ENCODE data around the gene ASPM. TPM values are rescaled to one million over a fixed set of nuclear protein-coding genes. Genes with fewer than 3 reads are reported as not detected.

The ASPM gene
- total RNA-seq, 2 donors from 2014 or later: 9.1 to 20.1 TPM

DNA sequence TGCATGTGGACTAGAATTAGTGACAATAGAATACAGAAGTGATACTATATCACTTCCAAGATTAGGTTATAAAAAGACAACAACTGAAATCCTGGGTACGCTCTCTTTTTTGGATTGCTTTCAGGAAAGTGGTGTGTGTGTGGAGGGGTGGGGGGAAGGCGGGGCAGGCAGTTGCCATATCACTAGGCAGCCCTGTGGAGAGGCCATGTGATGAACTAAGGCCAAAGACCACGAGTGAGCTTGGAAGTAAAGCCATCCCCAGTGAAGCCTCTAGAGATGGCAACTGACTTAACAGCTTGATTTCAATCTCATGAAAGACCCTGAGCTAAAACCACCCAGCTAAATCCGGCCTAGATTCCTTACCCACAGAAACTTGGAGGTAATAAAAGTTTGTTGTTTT is 6.2 kb upstream of the ASPM start:
- no peak for DNase-seq
- TF ChIP-seq CTCF (IDR thresholded peaks at IDR 0.05): no peak
- H3K9me3 ChIP-seq: no peaks in the 10 kb centered on the region
- intact Hi-C loops (cut with DNase I): no loop called here
- no peaks in the 10 kb centered on the region for H3K36me3 ChIP-seq
- no peaks in the 10 kb centered on the region for H3K27me3 ChIP-seq
- no peaks in the 10 kb centered on the region for H3K4me1 ChIP-seq
- no peak overlapping the region for H3K9ac ChIP-seq (ENCODE audit: low read depth in 2 of 2, low read length in 2 of 2)
- H3K27ac ChIP-seq: no peak overlapping the region
- no peak overlapping the region for H3K4me3 ChIP-seq

- Histone ChIP-seq H3K9ac (ENCODE audit: low read depth in 2 of 2, low read length in 2 of 2) (no peak overlapping the region), H3K9me3 (no peaks in the 10 kb centered on the region), H3K4me1 (no peaks in the 10 kb centered on the region), H3K4me3 (no peak overlapping the region), H3K27ac (no peak overlapping the region), H3K27me3 (no peaks in the 10 kb centered on the region), H3K36me3 (no peaks in the 10 kb centered on the region)
- DNase-seq: no peak
- no peak for TF ChIP-seq CTCF (IDR thresholded peaks at IDR 0.05)
- intact Hi-C loops (cut with DNase I): no loop called here
Observed at GRCh38 chr1:197151185-197151584, 4.7 kb upstream of the ASPM start.

DNA sequence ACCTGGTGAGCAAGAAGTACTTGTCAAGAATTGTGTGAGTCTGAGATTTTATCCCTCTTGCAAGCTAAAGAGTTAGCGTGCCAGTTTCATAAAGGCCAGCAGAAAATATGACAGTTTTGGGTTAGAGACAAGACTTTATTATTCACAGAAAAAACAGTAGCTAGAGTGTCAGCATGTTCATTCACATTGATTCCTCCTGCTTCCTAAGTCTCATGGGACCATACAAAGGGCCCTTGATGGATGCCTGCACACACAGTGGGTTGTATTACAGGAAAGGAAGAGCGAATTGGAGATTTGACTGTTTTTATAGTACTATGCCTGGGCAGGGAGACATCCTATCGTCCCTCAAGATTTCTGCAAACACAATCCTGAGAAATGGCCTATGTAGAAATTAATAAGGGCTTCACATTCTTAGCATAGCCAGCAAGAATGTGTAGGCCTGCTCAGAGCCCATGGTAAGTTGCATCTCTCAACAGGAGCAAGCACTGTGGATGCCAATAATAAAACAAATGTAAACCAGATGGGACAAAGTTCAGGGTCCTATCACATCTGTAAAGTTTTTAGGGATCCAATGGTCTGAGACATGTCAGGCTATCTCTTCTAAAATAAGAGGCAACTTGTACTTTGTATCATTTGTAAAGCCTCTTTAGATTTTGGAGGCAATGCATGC is 4.0 kb upstream of the ASPM start:
- H3K4me1 ChIP-seq: no peaks in the 10 kb centered on the region
- no peak overlapping the region for H3K9ac ChIP-seq (ENCODE audit: low read depth in 2 of 2, low read length in 2 of 2)
- H3K27ac ChIP-seq: no peak overlapping the region
- intact Hi-C loops (cut with DNase I): no loop called here
- H3K4me3 ChIP-seq: no peak overlapping the region
- H3K27me3 ChIP-seq: no peaks in the 10 kb centered on the region
- DNase-seq: no peak
- no peaks in the 10 kb centered on the region for H3K36me3 ChIP-seq
- no peak for TF ChIP-seq CTCF (IDR thresholded peaks at IDR 0.05)
- H3K9me3 ChIP-seq: no peaks in the 10 kb centered on the region

DNA sequence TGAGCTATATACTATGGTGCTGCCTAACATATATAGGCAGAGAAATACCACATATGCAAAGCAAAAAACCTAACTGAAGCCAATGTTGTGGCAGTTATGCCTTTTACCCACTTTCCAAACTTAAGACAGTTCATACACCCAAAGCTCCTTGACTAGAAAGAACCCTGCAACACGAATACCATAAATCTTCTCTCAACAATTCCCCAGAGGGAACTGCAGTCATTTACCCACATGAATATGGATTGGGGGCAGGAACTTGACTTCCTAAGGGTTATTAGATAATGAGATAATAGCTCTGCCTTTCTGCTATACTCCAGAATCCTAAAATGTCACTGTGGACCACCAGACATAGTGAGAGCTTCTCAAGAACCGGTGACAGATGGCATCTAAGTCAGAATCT is 2.9 kb upstream of the ASPM start:
- H3K9me3 ChIP-seq: no peaks in the 10 kb centered on the region
- no peak for TF ChIP-seq CTCF (IDR thresholded peaks at IDR 0.05)
- DNase-seq: no peak
- no peak overlapping the region for H3K4me3 ChIP-seq
- no peak overlapping the region for H3K9ac ChIP-seq (ENCODE audit: low read depth in 2 of 2, low read length in 2 of 2)
- no peaks in the 10 kb centered on the region for H3K4me1 ChIP-seq
- intact Hi-C loops (cut with DNase I): no loop called here
- H3K27me3 ChIP-seq: no peaks in the 10 kb centered on the region
- no peaks in the 10 kb centered on the region for H3K36me3 ChIP-seq
- H3K27ac ChIP-seq: no peak overlapping the region

DNA sequence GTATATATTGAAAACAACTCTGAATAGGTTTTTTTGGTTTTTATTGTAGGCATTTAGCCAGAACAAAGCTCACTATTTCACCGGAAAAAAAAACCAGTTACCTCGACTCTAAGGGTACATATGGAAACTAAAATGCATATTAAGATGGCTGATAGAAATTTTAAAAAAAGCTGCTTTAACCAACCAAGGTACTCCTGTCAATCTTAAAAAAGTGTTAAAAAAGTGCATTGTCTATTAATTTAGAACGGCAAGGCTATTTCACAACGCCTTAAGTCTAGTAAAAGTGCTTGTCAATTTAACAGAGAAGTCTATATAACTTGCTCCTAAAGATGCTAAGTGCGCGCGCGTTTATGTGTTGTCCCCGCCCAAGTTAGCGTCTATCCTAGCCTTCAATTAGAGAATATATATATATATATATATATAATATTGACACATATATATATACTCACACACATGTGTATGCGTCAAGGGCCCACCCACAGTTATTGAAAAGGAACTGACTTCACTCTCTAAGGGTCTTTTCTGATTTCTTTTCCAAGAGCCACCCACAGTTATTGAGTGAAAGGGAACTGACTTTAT is 934 bp downstream of the ASPM start:
- no peak for TF ChIP-seq CTCF (IDR thresholded peaks at IDR 0.05)
- H3K9me3 ChIP-seq: no peaks in the 10 kb centered on the region
- peak overlapping the region; percentile 68 for H3K4me3 ChIP-seq
- intact Hi-C loops (cut with DNase I): no loop called here
- no peaks in the 10 kb centered on the region for H3K27me3 ChIP-seq
- H3K27ac ChIP-seq: no peak overlapping the region
- peak; percentile 25 for DNase-seq
- H3K36me3 ChIP-seq: no peaks in the 10 kb centered on the region
- H3K9ac ChIP-seq (ENCODE audit: low read depth in 2 of 2, low read length in 2 of 2): no peak overlapping the region
- H3K4me1 ChIP-seq: no peaks in the 10 kb centered on the region

All from colonic mucosa (tissue), 4 donors.